ENCODE results near the gene ADH6.
A peak's percentile ranks its signal among the peaks of the same experiment; 100 is the strongest.

Gene ADH6

GRCh38 chr4:99210789-99211188 is 8.3 kb downstream of the ADH6 start:
- Histone ChIP-seq H3K4me3 (ENCODE audit: low read depth in 1 of 2, low read length in 2 of 2) (no peak overlapping the region), H3K4me1 (ENCODE audit: control insufficient read depth in 1 of 2, insufficient read depth in 2 of 2, low read length in 2 of 2) (no peaks in the 10 kb centered on the region), H3K36me3 (ENCODE audit: control insufficient read depth in 1 of 2, insufficient read depth in 2 of 2, low read length in 2 of 2) (no peaks in the 10 kb centered on the region), H3K27me3 (ENCODE audit: low read depth, low read length) (no peaks in the 10 kb centered on the region), H3K27ac (ENCODE audit: low read length) (no peak overlapping the region), H3K9me3 (ENCODE audit: control insufficient read depth in 1 of 2, low read length in 2 of 2) (no peaks in the 10 kb centered on the region)

- Histone ChIP-seq H3K27me3 (ENCODE audit: low read depth, low read length) (no peaks in the 10 kb centered on the region), H3K4me1 (ENCODE audit: control insufficient read depth in 1 of 2, insufficient read depth in 2 of 2, low read length in 2 of 2) (peaks cover 0 to 3% of the 10 kb centered on the region in 2 donors), H3K36me3 (ENCODE audit: control insufficient read depth in 1 of 2, insufficient read depth in 2 of 2, low read length in 2 of 2) (no peaks in the 10 kb centered on the region), H3K27ac (ENCODE audit: low read length) (no peak overlapping the region), H3K9me3 (ENCODE audit: control insufficient read depth in 1 of 2, low read length in 2 of 2) (no peaks in the 10 kb centered on the region), H3K4me3 (ENCODE audit: low read depth in 1 of 2, low read length in 2 of 2) (no peak overlapping the region)
Observed at GRCh38 chr4:99209671-99210070, 9.4 kb downstream of the ADH6 start.

- peaks cover 0 to 3% of the 10 kb centered on the region in 2 donors for H3K4me1 ChIP-seq (ENCODE audit: control insufficient read depth in 1 of 2, insufficient read depth in 2 of 2, low read length in 2 of 2)
- H3K4me3 ChIP-seq (ENCODE audit: low read depth in 1 of 2, low read length in 2 of 2): no peak overlapping the region
- no peaks in the 10 kb centered on the region for H3K27me3 ChIP-seq (ENCODE audit: low read depth, low read length)
- no peaks in the 10 kb centered on the region for H3K9me3 ChIP-seq (ENCODE audit: control insufficient read depth in 1 of 2, low read length in 2 of 2)
- H3K27ac ChIP-seq (ENCODE audit: low read length): no peak overlapping the region
- no peaks in the 10 kb centered on the region for H3K36me3 ChIP-seq (ENCODE audit: control insufficient read depth in 1 of 2, insufficient read depth in 2 of 2, low read length in 2 of 2)
Observed at GRCh38 chr4:99208719-99209075, 10.3 kb downstream of the ADH6 start.

GRCh38 chr4:99207911-99208718 is 10.9 kb downstream of the ADH6 start:
- Histone ChIP-seq H3K4me1 (ENCODE audit: control insufficient read depth in 1 of 2, insufficient read depth in 2 of 2, low read length in 2 of 2) (peaks cover 0 to 3% of the 10 kb centered on the region in 2 donors), H3K36me3 (ENCODE audit: control insufficient read depth in 1 of 2, insufficient read depth in 2 of 2, low read length in 2 of 2) (no peaks in the 10 kb centered on the region), H3K4me3 (ENCODE audit: low read depth in 1 of 2, low read length in 2 of 2) (no peak overlapping the region), H3K9me3 (ENCODE audit: control insufficient read depth in 1 of 2, low read length in 2 of 2) (no peaks in the 10 kb centered on the region), H3K27ac (ENCODE audit: low read length) (no peak overlapping the region), H3K27me3 (ENCODE audit: low read depth, low read length) (no peaks in the 10 kb centered on the region)

- peaks cover 0 to 3% of the 10 kb centered on the region in 2 donors for H3K4me1 ChIP-seq (ENCODE audit: control insufficient read depth in 1 of 2, insufficient read depth in 2 of 2, low read length in 2 of 2)
- no peak overlapping the region for H3K27ac ChIP-seq (ENCODE audit: low read length)
- no peaks in the 10 kb centered on the region for H3K9me3 ChIP-seq (ENCODE audit: control insufficient read depth in 1 of 2, low read length in 2 of 2)
Observed at GRCh38 chr4:99207069-99207743, 11.8 kb downstream of the ADH6 start.

GRCh38 chr4:99205153-99205979 is 13.7 kb downstream of the ADH6 start:
- H3K27me3 ChIP-seq (ENCODE audit: low read depth, low read length): no peaks in the 10 kb centered on the region
- H3K4me3 ChIP-seq (ENCODE audit: low read depth in 1 of 2, low read length in 2 of 2): no peak overlapping the region
- no peaks in the 10 kb centered on the region for H3K9me3 ChIP-seq (ENCODE audit: control insufficient read depth in 1 of 2, low read length in 2 of 2)
- no peak overlapping the region for H3K27ac ChIP-seq (ENCODE audit: low read length)
- H3K36me3 ChIP-seq (ENCODE audit: control insufficient read depth in 1 of 2, insufficient read depth in 2 of 2, low read length in 2 of 2): no peaks in the 10 kb centered on the region
- peaks cover 0 to 10% of the 10 kb centered on the region in 2 donors for H3K4me1 ChIP-seq (ENCODE audit: control insufficient read depth in 1 of 2, insufficient read depth in 2 of 2, low read length in 2 of 2)

More at GRCh38 chr4:99207069-99207743, 11.8 kb downstream of the ADH6 start:
- H3K4me3 ChIP-seq (ENCODE audit: low read depth in 1 of 2, low read length in 2 of 2): no peak overlapping the region
- H3K36me3 ChIP-seq (ENCODE audit: control insufficient read depth in 1 of 2, insufficient read depth in 2 of 2, low read length in 2 of 2): no peaks in the 10 kb centered on the region
- H3K27me3 ChIP-seq (ENCODE audit: low read depth, low read length): no peaks in the 10 kb centered on the region

- Histone ChIP-seq H3K27me3 (ENCODE audit: low read depth, low read length) (no peaks in the 10 kb centered on the region), H3K36me3 (ENCODE audit: control insufficient read depth in 1 of 2, insufficient read depth in 2 of 2, low read length in 2 of 2) (no peaks in the 10 kb centered on the region), H3K27ac (ENCODE audit: low read length) (peak overlapping the region; percentile 53), H3K4me1 (ENCODE audit: control insufficient read depth in 1 of 2, insufficient read depth in 2 of 2, low read length in 2 of 2) (peaks cover 0 to 10% of the 10 kb centered on the region in 2 donors), H3K9me3 (ENCODE audit: control insufficient read depth in 1 of 2, low read length in 2 of 2) (no peaks in the 10 kb centered on the region), H3K4me3 (ENCODE audit: low read depth in 1 of 2, low read length in 2 of 2) (no peak overlapping the region)
Observed at GRCh38 chr4:99202536-99202935, 16.5 kb downstream of the ADH6 start.

- Histone ChIP-seq H3K4me1 (ENCODE audit: control insufficient read depth in 1 of 2, insufficient read depth in 2 of 2, low read length in 2 of 2) (peaks cover 0 to 10% of the 10 kb centered on the region in 2 donors), H3K4me3 (ENCODE audit: low read depth in 1 of 2, low read length in 2 of 2) (no peak overlapping the region), H3K27ac (ENCODE audit: low read length) (no peak overlapping the region), H3K27me3 (ENCODE audit: low read depth, low read length) (no peaks in the 10 kb centered on the region), H3K36me3 (ENCODE audit: control insufficient read depth in 1 of 2, insufficient read depth in 2 of 2, low read length in 2 of 2) (no peaks in the 10 kb centered on the region), H3K9me3 (ENCODE audit: control insufficient read depth in 1 of 2, low read length in 2 of 2) (no peaks in the 10 kb centered on the region)
Observed at GRCh38 chr4:99202094-99202493, 17.0 kb downstream of the ADH6 start.

- peaks cover 0 to 10% of the 10 kb centered on the region in 2 donors for H3K4me1 ChIP-seq (ENCODE audit: control insufficient read depth in 1 of 2, insufficient read depth in 2 of 2, low read length in 2 of 2)
- no peaks in the 10 kb centered on the region for H3K36me3 ChIP-seq (ENCODE audit: control insufficient read depth in 1 of 2, insufficient read depth in 2 of 2, low read length in 2 of 2)
- H3K27ac ChIP-seq (ENCODE audit: low read length): no peak overlapping the region
- no peaks in the 10 kb centered on the region for H3K27me3 ChIP-seq (ENCODE audit: low read depth, low read length)
- H3K4me3 ChIP-seq (ENCODE audit: low read depth in 1 of 2, low read length in 2 of 2): no peak overlapping the region
- no peaks in the 10 kb centered on the region for H3K9me3 ChIP-seq (ENCODE audit: control insufficient read depth in 1 of 2, low read length in 2 of 2)
Observed at GRCh38 chr4:99201690-99202089, 17.4 kb downstream of the ADH6 start.

- no peaks in the 10 kb centered on the region for H3K27me3 ChIP-seq (ENCODE audit: low read depth, low read length)
- no peaks in the 10 kb centered on the region for H3K9me3 ChIP-seq (ENCODE audit: control insufficient read depth in 1 of 2, low read length in 2 of 2)
- peaks cover 0 to 8% of the 10 kb centered on the region in 2 donors for H3K4me1 ChIP-seq (ENCODE audit: control insufficient read depth in 1 of 2, insufficient read depth in 2 of 2, low read length in 2 of 2)
- H3K27ac ChIP-seq (ENCODE audit: low read length): no peak overlapping the region
- no peak overlapping the region for H3K4me3 ChIP-seq (ENCODE audit: low read depth in 1 of 2, low read length in 2 of 2)
- no peaks in the 10 kb centered on the region for H3K36me3 ChIP-seq (ENCODE audit: control insufficient read depth in 1 of 2, insufficient read depth in 2 of 2, low read length in 2 of 2)
Observed at GRCh38 chr4:99200138-99200537, 18.9 kb downstream of the ADH6 start.

GRCh38 chr4:99190336-99190735 is 28.7 kb downstream of the ADH6 start:
- Histone ChIP-seq H3K27ac (ENCODE audit: low read length) (no peak overlapping the region), H3K4me1 (ENCODE audit: control insufficient read depth in 1 of 2, insufficient read depth in 2 of 2, low read length in 2 of 2) (no peaks in the 10 kb centered on the region), H3K36me3 (ENCODE audit: control insufficient read depth in 1 of 2, insufficient read depth in 2 of 2, low read length in 2 of 2) (no peaks in the 10 kb centered on the region), H3K4me3 (ENCODE audit: low read depth in 1 of 2, low read length in 2 of 2) (no peak overlapping the region), H3K27me3 (ENCODE audit: low read depth, low read length) (no peaks in the 10 kb centered on the region), H3K9me3 (ENCODE audit: control insufficient read depth in 1 of 2, low read length in 2 of 2) (peaks cover 0 to 4% of the 10 kb centered on the region in 2 donors)
